GM12873 (cell line): ENCODE measurements around the gene SRMS.

Experiments used
- CTCF ChIP-seq: IDR thresholded peaks from 2 replicates; pipeline ENCODE4 v1.5.1; 2012; ENCODE audit warnings: low read depth, mild to moderate bottlenecking, moderate library complexity, low read length, control low read depth; ENCODE audit not compliant: insufficient read depth; ENCODE audit errors: missing control alignments

The SRMS gene

GRCh38 chr20:63570281-63571086 is 22.9 kb upstream of the SRMS start:
- TF ChIP-seq CTCF, result no peak

GRCh38 chr20:63568986-63569949 is 21.7 kb upstream of the SRMS start:
- TF ChIP-seq CTCF, result no peak

GRCh38 chr20:63568170-63568981 is 20.8 kb upstream of the SRMS start:
- TF ChIP-seq CTCF, result no peak

GRCh38 chr20:63567386-63568169 is 20.0 kb upstream of the SRMS start:
- no peak for TF ChIP-seq CTCF

- no peak for TF ChIP-seq CTCF
These were observed 19.5 kb upstream of the SRMS start for GRCh38 chr20:63567136-63567385.

GRCh38 chr20:63566395-63567135 is 19.0 kb upstream of the SRMS start:
- TF ChIP-seq CTCF, result no peak
